ENCODE results near the gene SIX6. TPM values are rescaled to one million over a fixed set of nuclear protein-coding genes. Genes with fewer than 3 reads are reported as not detected.
A peak's percentile ranks its signal among the peaks of the same experiment; 100 is the strongest.

The SIX6 gene
- total RNA-seq, 1 donor from 2014 or later: not detected

DNA sequence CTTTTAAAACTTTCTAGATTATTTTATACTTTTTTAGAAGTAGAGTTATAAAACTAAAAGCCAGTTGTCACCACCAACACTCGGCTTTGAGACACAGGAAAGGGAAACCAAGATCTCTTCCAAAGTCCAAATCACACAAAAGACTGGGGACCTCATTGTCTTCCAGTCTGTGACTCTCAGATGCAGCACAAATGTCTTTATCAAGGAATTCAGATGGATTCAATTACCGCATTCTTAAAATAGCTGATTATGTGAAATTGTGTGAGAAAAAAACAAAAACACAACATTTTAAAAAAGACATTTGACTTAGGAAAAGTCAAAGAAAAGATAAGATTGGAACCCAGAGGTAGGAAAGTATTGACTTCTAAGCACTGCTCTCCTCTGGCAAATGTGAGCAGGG lies 3.5 kb upstream of the SIX6 start:
- H3K4me3 Mint-ChIP-seq (ENCODE audit: low read depth): no peak overlapping the region

DNA sequence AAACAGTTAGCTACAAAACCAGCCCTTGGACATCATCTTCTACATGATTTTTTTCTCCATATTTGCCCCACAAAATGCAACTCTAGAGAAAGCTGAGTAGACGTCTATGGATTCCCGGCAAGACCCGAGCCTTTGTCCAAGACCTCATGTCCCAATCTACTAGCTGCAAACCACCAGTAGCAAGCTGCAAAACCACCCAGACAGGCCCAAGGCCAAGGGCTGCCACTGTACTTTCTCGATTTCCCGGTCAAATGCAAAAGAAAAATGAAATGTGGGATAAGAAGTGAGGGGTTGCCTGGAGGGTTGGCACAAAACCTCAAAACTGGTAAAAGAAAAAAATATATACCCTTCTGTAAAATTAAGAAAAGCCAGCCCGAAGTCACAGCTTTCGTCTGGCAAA lies 2.9 kb upstream of the SIX6 start:
- Mint-ChIP-seq H3K27me3 (peaks cover 99% of the 10 kb centered on the region), H3K36me3 (ENCODE audit: insufficient read depth) (no peaks in the 10 kb centered on the region), H3K4me1 (ENCODE audit: low read depth) (no peaks in the 10 kb centered on the region), H3K9me3 (ENCODE audit: low read depth) (no peaks in the 10 kb centered on the region), H3K27ac (no peak overlapping the region), H3K4me3 (ENCODE audit: low read depth) (no peak overlapping the region)
- TF ChIP-seq, protein P1, sequence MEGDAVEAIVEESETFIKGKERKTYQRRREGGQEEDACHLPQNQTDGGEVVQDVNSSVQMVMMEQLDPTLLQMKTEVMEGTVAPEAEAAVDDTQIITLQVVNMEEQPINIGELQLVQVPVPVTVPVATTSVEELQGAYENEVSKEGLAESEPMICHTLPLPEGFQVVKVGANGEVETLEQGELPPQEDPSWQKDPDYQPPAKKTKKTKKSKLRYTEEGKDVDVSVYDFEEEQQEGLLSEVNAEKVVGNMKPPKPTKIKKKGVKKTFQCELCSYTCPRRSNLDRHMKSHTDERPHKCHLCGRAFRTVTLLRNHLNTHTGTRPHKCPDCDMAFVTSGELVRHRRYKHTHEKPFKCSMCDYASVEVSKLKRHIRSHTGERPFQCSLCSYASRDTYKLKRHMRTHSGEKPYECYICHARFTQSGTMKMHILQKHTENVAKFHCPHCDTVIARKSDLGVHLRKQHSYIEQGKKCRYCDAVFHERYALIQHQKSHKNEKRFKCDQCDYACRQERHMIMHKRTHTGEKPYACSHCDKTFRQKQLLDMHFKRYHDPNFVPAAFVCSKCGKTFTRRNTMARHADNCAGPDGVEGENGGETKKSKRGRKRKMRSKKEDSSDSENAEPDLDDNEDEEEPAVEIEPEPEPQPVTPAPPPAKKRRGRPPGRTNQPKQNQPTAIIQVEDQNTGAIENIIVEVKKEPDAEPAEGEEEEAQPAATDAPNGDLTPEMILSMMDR (IDR thresholded peaks at IDR 0.05; ENCODE audit: unreplicated experiment): no peak
- no peak for DNase-seq (ENCODE audit: low spot score, unreplicated experiment)

More for the DNA sequence above, 3.5 kb upstream of the SIX6 start:
- Mint-ChIP-seq H3K27ac (no peak overlapping the region), H3K9me3 (ENCODE audit: low read depth) (no peaks in the 10 kb centered on the region), H3K36me3 (ENCODE audit: insufficient read depth) (no peaks in the 10 kb centered on the region), H3K4me1 (ENCODE audit: low read depth) (no peaks in the 10 kb centered on the region), H3K27me3 (peaks cover 99% of the 10 kb centered on the region)
- TF ChIP-seq, protein P1 (IDR thresholded peaks at IDR 0.05; ENCODE audit: unreplicated experiment): no peak
- no peak for DNase-seq (ENCODE audit: low spot score, unreplicated experiment)

- TF ChIP-seq, protein P1 (IDR thresholded peaks at IDR 0.05; ENCODE audit: unreplicated experiment): no peak
- Mint-ChIP-seq H3K27me3 (peaks cover 99% of the 10 kb centered on the region), H3K4me1 (ENCODE audit: low read depth) (no peaks in the 10 kb centered on the region), H3K36me3 (ENCODE audit: insufficient read depth) (no peaks in the 10 kb centered on the region), H3K27ac (no peak overlapping the region), H3K4me3 (ENCODE audit: low read depth) (no peak overlapping the region), H3K9me3 (ENCODE audit: low read depth) (no peaks in the 10 kb centered on the region)
- DNase-seq (ENCODE audit: low spot score, unreplicated experiment): no peak
Observed at GRCh38 chr14:60506462-60506984, 2.4 kb upstream of the SIX6 start.

GRCh38 chr14:60506985-60507829 lies 1.7 kb upstream of the SIX6 start:
- TF ChIP-seq, protein P1 (IDR thresholded peaks at IDR 0.05; ENCODE audit: unreplicated experiment): no peak
- H3K36me3 Mint-ChIP-seq (ENCODE audit: insufficient read depth): no peaks in the 10 kb centered on the region
- peak overlapping the region; percentile 45 for H3K27ac Mint-ChIP-seq
- H3K4me3 Mint-ChIP-seq (ENCODE audit: low read depth): no peak overlapping the region
- no peak for DNase-seq (ENCODE audit: low spot score, unreplicated experiment)
- no peaks in the 10 kb centered on the region for H3K9me3 Mint-ChIP-seq (ENCODE audit: low read depth)
- H3K4me1 Mint-ChIP-seq (ENCODE audit: low read depth): no peaks in the 10 kb centered on the region
- peaks cover 99% of the 10 kb centered on the region for H3K27me3 Mint-ChIP-seq

DNA sequence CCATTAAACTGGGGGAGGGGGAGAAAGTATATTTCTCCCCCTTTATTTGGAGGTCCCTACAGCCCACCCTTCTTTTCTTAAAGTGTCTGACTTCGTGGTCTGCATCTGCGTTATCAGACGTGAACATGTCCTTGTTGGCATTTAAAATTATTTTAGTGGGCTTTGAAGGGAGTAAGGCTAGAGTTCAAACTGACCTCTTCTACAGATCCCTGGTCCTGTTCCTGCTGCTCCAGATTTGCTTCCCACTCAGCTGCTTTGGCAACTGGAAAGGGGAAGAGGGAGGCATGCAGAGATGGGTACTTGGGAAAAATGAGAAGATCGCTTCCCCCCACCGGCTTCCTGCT lies 611 bp upstream of the SIX6 start:
- H3K27ac Mint-ChIP-seq: no peak overlapping the region
- no peak for DNase-seq (ENCODE audit: low spot score, unreplicated experiment)
- peaks cover 98% of the 10 kb centered on the region for H3K27me3 Mint-ChIP-seq
- TF ChIP-seq, protein P1 (IDR thresholded peaks at IDR 0.05; ENCODE audit: unreplicated experiment): no peak
- no peaks in the 10 kb centered on the region for H3K36me3 Mint-ChIP-seq (ENCODE audit: insufficient read depth)
- no peaks in the 10 kb centered on the region for H3K4me1 Mint-ChIP-seq (ENCODE audit: low read depth)
- no peak overlapping the region for H3K4me3 Mint-ChIP-seq (ENCODE audit: low read depth)
- H3K9me3 Mint-ChIP-seq (ENCODE audit: low read depth): no peaks in the 10 kb centered on the region

Data from progenitor cell of endocrine pancreas (in vitro differentiated cells).